ENCODE results near the gene RUNX1. TPM values are rescaled to one million over a fixed set of nuclear protein-coding genes. Genes with fewer than 3 reads are reported as not detected.

The RUNX1 gene
- total RNA-seq, 1 donor from 2014 or later, result 18.7 TPM

DNA sequence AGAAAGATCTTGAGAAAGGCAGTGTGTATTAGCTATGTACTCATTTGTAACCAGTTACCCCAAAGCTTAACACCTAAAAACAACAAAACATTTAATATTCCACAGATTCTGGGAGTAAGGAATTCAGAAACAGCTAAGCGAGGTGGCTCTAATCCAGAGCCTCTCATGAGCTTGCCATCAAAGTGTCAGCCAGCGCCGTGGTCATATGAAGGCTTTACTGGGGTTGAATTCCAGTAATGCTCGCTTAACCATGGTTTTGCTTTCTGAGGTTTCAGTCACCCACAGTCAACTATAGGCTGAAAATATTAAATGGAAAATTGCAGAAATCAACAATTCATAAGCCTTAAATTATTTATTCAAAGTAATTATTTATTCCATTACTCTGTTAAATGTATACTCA is 278.5 kb downstream of the RUNX1 start:
- Mint-ChIP-seq H3K36me3 (ENCODE audit: low read depth, unreplicated experiment) (no peaks in the 10 kb centered on the region), H3K9me3 (ENCODE audit: unreplicated experiment) (no peaks in the 10 kb centered on the region), H3K4me1 (ENCODE audit: unreplicated experiment) (no peaks in the 10 kb centered on the region), H3K4me3 (ENCODE audit: unreplicated experiment) (no peak overlapping the region), H3K27ac (ENCODE audit: unreplicated experiment) (no peak overlapping the region), H3K27me3 (ENCODE audit: unreplicated experiment) (no peaks in the 10 kb centered on the region)
- TF ChIP-seq, protein P1, sequence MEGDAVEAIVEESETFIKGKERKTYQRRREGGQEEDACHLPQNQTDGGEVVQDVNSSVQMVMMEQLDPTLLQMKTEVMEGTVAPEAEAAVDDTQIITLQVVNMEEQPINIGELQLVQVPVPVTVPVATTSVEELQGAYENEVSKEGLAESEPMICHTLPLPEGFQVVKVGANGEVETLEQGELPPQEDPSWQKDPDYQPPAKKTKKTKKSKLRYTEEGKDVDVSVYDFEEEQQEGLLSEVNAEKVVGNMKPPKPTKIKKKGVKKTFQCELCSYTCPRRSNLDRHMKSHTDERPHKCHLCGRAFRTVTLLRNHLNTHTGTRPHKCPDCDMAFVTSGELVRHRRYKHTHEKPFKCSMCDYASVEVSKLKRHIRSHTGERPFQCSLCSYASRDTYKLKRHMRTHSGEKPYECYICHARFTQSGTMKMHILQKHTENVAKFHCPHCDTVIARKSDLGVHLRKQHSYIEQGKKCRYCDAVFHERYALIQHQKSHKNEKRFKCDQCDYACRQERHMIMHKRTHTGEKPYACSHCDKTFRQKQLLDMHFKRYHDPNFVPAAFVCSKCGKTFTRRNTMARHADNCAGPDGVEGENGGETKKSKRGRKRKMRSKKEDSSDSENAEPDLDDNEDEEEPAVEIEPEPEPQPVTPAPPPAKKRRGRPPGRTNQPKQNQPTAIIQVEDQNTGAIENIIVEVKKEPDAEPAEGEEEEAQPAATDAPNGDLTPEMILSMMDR (IDR thresholded peaks at IDR 0.05; ENCODE audit: unreplicated experiment), result no peak
- DNase-seq (ENCODE audit: low spot score), result no peak

GRCh38 chr21:34768326-34768725 is 280.8 kb downstream of the RUNX1 start:
- no peaks in the 10 kb centered on the region for H3K4me1 Mint-ChIP-seq (ENCODE audit: unreplicated experiment)
- no peak overlapping the region for H3K4me3 Mint-ChIP-seq (ENCODE audit: unreplicated experiment)
- peaks cover 6% of the 10 kb centered on the region for H3K9me3 Mint-ChIP-seq (ENCODE audit: unreplicated experiment)
- H3K27ac Mint-ChIP-seq (ENCODE audit: unreplicated experiment), result no peak overlapping the region
- no peaks in the 10 kb centered on the region for H3K27me3 Mint-ChIP-seq (ENCODE audit: unreplicated experiment)
- no peak for DNase-seq (ENCODE audit: low spot score)
- TF ChIP-seq, protein P1 (IDR thresholded peaks at IDR 0.05; ENCODE audit: unreplicated experiment), result no peak
- no peaks in the 10 kb centered on the region for H3K36me3 Mint-ChIP-seq (ENCODE audit: low read depth, unreplicated experiment)

DNA sequence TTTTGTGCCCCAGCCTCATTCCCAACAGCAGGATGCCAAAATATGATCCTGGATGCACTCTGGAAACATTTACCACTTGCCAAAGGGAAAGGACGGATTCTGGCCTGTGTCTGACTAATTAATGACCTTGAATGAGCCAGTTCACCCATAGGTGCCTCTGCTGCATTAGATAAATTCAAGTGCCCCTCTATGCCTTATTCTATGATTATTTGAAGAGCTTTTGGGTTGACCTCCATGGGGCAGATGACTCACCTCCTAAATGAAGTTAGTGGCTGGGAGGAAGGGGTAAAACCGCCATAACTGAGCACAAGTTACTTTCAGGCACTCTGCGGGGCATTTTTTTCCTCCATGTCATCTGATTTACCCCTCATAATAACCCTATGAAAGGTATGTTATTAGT is 282.2 kb downstream of the RUNX1 start:
- peaks cover 6% of the 10 kb centered on the region for H3K9me3 Mint-ChIP-seq (ENCODE audit: unreplicated experiment)
- no peaks in the 10 kb centered on the region for H3K4me1 Mint-ChIP-seq (ENCODE audit: unreplicated experiment)
- TF ChIP-seq, protein P1 (IDR thresholded peaks at IDR 0.05; ENCODE audit: unreplicated experiment), result no peak
- no peak overlapping the region for H3K27ac Mint-ChIP-seq (ENCODE audit: unreplicated experiment)
- H3K36me3 Mint-ChIP-seq (ENCODE audit: low read depth, unreplicated experiment), result no peaks in the 10 kb centered on the region
- no peaks in the 10 kb centered on the region for H3K27me3 Mint-ChIP-seq (ENCODE audit: unreplicated experiment)
- DNase-seq (ENCODE audit: low spot score), result no peak
- H3K4me3 Mint-ChIP-seq (ENCODE audit: unreplicated experiment), result no peak overlapping the region

DNA sequence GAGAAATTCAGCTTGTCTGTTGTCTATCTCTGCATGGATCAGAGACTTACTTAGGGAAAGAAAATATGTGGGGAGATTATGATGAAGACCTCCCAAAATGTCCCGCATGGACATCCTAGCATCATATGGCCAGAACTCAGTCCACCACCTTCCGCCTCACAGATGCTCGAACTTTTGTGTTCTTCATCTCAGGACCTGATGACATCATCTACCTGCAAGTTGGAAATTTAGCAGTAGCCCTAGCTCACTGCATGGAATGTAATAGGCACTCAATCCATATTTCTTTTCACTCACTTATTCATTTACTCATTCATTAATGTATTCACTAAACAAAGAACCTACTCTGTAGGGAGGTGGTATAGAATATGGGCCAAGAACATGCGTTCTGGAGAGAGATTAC is 283.5 kb downstream of the RUNX1 start:
- no peak overlapping the region for H3K4me3 Mint-ChIP-seq (ENCODE audit: unreplicated experiment)
- H3K27me3 Mint-ChIP-seq (ENCODE audit: unreplicated experiment), result peaks cover 1% of the 10 kb centered on the region
- no peaks in the 10 kb centered on the region for H3K36me3 Mint-ChIP-seq (ENCODE audit: low read depth, unreplicated experiment)
- TF ChIP-seq, protein P1 (IDR thresholded peaks at IDR 0.05; ENCODE audit: unreplicated experiment), result no peak
- DNase-seq (ENCODE audit: low spot score), result no peak
- H3K27ac Mint-ChIP-seq (ENCODE audit: unreplicated experiment), result no peak overlapping the region
- H3K4me1 Mint-ChIP-seq (ENCODE audit: unreplicated experiment), result no peaks in the 10 kb centered on the region
- peaks cover 6% of the 10 kb centered on the region for H3K9me3 Mint-ChIP-seq (ENCODE audit: unreplicated experiment)

DNA sequence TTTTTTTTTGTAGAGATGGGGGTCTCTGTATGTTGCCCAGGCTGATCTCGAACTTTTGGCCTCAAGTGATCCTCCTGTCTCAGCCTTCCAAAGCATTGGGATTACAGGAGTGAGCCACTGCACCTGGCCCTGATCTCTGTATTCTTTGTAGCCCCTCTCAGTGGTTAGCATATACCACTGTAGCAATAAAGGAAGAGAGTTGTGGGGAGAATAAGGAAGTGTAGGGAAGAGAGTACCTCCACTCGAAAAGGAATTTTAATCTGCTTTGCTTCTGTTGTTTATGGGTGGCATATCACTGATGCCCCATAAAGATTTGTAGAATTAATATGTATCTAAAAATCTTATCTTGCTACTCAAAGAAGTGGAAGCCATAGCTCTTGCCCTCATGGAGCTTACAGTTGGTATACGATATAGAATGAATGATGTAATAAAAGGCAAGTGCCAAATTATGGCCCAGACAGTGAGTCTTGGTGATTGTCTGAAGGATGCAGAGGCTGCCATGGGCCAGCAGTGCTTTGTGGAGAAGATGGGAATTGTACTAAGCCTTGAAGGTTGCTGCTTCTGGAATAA is 284.3 kb downstream of the RUNX1 start:
- Mint-ChIP-seq H3K4me3 (ENCODE audit: unreplicated experiment) (no peak overlapping the region), H3K36me3 (ENCODE audit: low read depth, unreplicated experiment) (no peaks in the 10 kb centered on the region), H3K27ac (ENCODE audit: unreplicated experiment) (no peak overlapping the region), H3K4me1 (ENCODE audit: unreplicated experiment) (no peaks in the 10 kb centered on the region), H3K9me3 (ENCODE audit: unreplicated experiment) (peaks cover 6% of the 10 kb centered on the region), H3K27me3 (ENCODE audit: unreplicated experiment) (peaks cover 1% of the 10 kb centered on the region)
- TF ChIP-seq, protein P1 (IDR thresholded peaks at IDR 0.05; ENCODE audit: unreplicated experiment), result no peak
- no peak for DNase-seq (ENCODE audit: low spot score)
